ENCODE results near the gene ATP8B1. TPM values are rescaled to one million over a fixed set of nuclear protein-coding genes. Genes with fewer than 3 reads are reported as not detected.

The ATP8B1 gene
- total RNA-seq, 1 experiment from 2014 or later = 5.6 TPM

GRCh38 chr18:57785751-57786437 lies 17.2 kb downstream of the ATP8B1 start (continued):
- no peak for TF ChIP-seq ZNF512 (CRISPR knock-in tag; IDR thresholded peaks at IDR 0.05; ENCODE audit: borderline replicate concordance)

GRCh38 chr18:57784801-57785114 lies 18.4 kb downstream of the ATP8B1 start:
- Mint-ChIP-seq H3K27ac (no peak overlapping the region), H3K9me3 (no peaks in the 10 kb centered on the region), H3K27me3 (ENCODE audit: low read depth) (no peaks in the 10 kb centered on the region), H3K36me3 (no peaks in the 10 kb centered on the region), H3K4me1 (peaks cover 27% of the 10 kb centered on the region), H3K4me3 (no peak overlapping the region)
- ChIA-PET POLR2A (no interaction called here), CTCF (no interaction called here)
- no peak for TF ChIP-seq CREB1 (CRISPR knock-in tag; IDR thresholded peaks at IDR 0.05)
- TF ChIP-seq ERG (CRISPR knock-in tag; IDR thresholded peaks at IDR 0.05) = no peak
- no peak for TF ChIP-seq E2F4 (CRISPR knock-in tag; IDR thresholded peaks at IDR 0.05; ENCODE audit: borderline replicate concordance, low read depth)
- TF ChIP-seq RORB (CRISPR knock-in tag; IDR thresholded peaks at IDR 0.05) = no peak
- TF ChIP-seq ZNF232 (CRISPR knock-in tag; IDR thresholded peaks at IDR 0.05) = no peak
- TF ChIP-seq HMGA2 (CRISPR knock-in tag; IDR thresholded peaks at IDR 0.05) = no peak
- no peak for TF ChIP-seq ELF4 (CRISPR knock-in tag; IDR thresholded peaks at IDR 0.05; ENCODE audit: low read depth)
- no peak for TF ChIP-seq PRRX2 (CRISPR knock-in tag; IDR thresholded peaks at IDR 0.05)
- TF ChIP-seq JAZF1 (CRISPR knock-in tag; IDR thresholded peaks at IDR 0.05) = no peak
- TF ChIP-seq MLX (CRISPR knock-in tag; IDR thresholded peaks at IDR 0.05) = no peak
- no peak for TF ChIP-seq AFF4 (CRISPR knock-in tag; IDR thresholded peaks at IDR 0.05; ENCODE audit: borderline replicate concordance)
- no peak for TF ChIP-seq SMAD4 (CRISPR knock-in tag; IDR thresholded peaks at IDR 0.05)
- TF ChIP-seq MYBL2 (CRISPR knock-in tag; IDR thresholded peaks at IDR 0.05) = no peak
- no peak for TF ChIP-seq EMX1 (CRISPR knock-in tag; IDR thresholded peaks at IDR 0.05)
- no peak for TF ChIP-seq ZSCAN18 (CRISPR knock-in tag; IDR thresholded peaks at IDR 0.05)
- no peak for TF ChIP-seq ZNF281 (CRISPR knock-in tag; IDR thresholded peaks at IDR 0.05)
- TF ChIP-seq GTF2I (CRISPR knock-in tag; conservative IDR thresholded peaks at IDR 0.05) = no peak
- TF ChIP-seq OVOL2 (CRISPR knock-in tag; IDR thresholded peaks at IDR 0.05; ENCODE audit: borderline replicate concordance) = no peak
- TF ChIP-seq NR1H2 (CRISPR knock-in tag; IDR thresholded peaks at IDR 0.05) = no peak
- ATAC-seq (no peak), DNase-seq (ENCODE audit: low spot score) (no peak)
